Retina (tissue), 1 donor: Measurements from ENCODE around the gene CLDN19.

ENCODE experiments used
- DNase-seq: peaks from one replicate; pipeline ENCODE4 v3.0.0-alpha.2; 2016

CLDN19 gene

GRCh38 chr1:42739753-42740700 is at the start of gene CLDN19:
Gene CLDN19, minus strand, starts transcription at chr1:42740236. Its CDS starts 173 bp downstream, at chr1:42740063.
- DNase-seq = peak; percentile 54

- no peak for DNase-seq
These were observed 48.0 kb upstream of the CLDN19 start for GRCh38 chr1:42788021-42788420.

GRCh38 chr1:42786097-42786496 is 46.1 kb upstream of the CLDN19 start:
- no peak for DNase-seq

GRCh38 chr1:42784946-42785693 is 45.1 kb upstream of the CLDN19 start, which contains the start of gene TMEM269:
Gene TMEM269, plus strand, starts transcription at chr1:42784991. Its CDS starts 4,903 bp downstream, at chr1:42789894.
- DNase-seq = peak; percentile 68

GRCh38 chr1:42784547-42784945 is 44.5 kb upstream of the CLDN19 start:
- DNase-seq = no peak

- no peak for DNase-seq
These were observed 43.1 kb upstream of the CLDN19 start for GRCh38 chr1:42783092-42783491.

- DNase-seq = no peak
These were observed 40.1 kb upstream of the CLDN19 start for GRCh38 chr1:42780176-42780575.

- no peak for DNase-seq
These were observed 39.7 kb upstream of the CLDN19 start for GRCh38 chr1:42779725-42780124.

GRCh38 chr1:42777852-42778251 is 37.8 kb upstream of the CLDN19 start:
- peak; percentile 27 for DNase-seq

GRCh38 chr1:42776502-42776901 is 36.5 kb upstream of the CLDN19 start:
- no peak for DNase-seq

GRCh38 chr1:42774928-42775526 is 35.0 kb upstream of the CLDN19 start:
- DNase-seq = no peak

- no peak for DNase-seq
These were observed 33.4 kb upstream of the CLDN19 start for GRCh38 chr1:42773420-42773819.

GRCh38 chr1:42769811-42770210 is 29.8 kb upstream of the CLDN19 start:
- no peak for DNase-seq

- no peak for DNase-seq
These were observed 28.1 kb upstream of the CLDN19 start for GRCh38 chr1:42768172-42768571.

- no peak for DNase-seq
These were observed 27.5 kb upstream of the CLDN19 start for GRCh38 chr1:42767510-42768000.

- DNase-seq = peak; percentile 99
These were observed 26.9 kb upstream of the CLDN19 start, which contains the start of the genes C1orf50 and P3H1 for GRCh38 chr1:42766741-42767509. Gene C1orf50, plus strand, starts transcription at chr1:42767249. Its CDS starts 63 bp downstream, at chr1:42767312. Gene P3H1, minus strand, starts transcription at chr1:42767028. Its CDS starts 57 bp downstream, at chr1:42766971.

- DNase-seq = peak; percentile 81
These were observed 26.1 kb upstream of the CLDN19 start for GRCh38 chr1:42765832-42766740.

- DNase-seq = peak; percentile 32
These were observed 25.2 kb upstream of the CLDN19 start for GRCh38 chr1:42765269-42765668.

- DNase-seq = no peak
These were observed 22.2 kb upstream of the CLDN19 start for GRCh38 chr1:42762269-42762668.

GRCh38 chr1:42761567-42761966 is 21.5 kb upstream of the CLDN19 start:
- no peak for DNase-seq

GRCh38 chr1:42759114-42759513 is 19.1 kb upstream of the CLDN19 start:
- DNase-seq = no peak
